PC-3 (cell line): ENCODE measurements around the gene SDK1. TPM values are rescaled to one million over a fixed set of nuclear protein-coding genes. Genes with fewer than 3 reads are reported as not detected.

Experiments used
- ATAC-seq: fragments of 200-7000 bp; cut with Tn5 transposase; 2 replicates; pipeline ENCODE4 v1.9.1; 2020; ENCODE audit warnings: mild to moderate bottlenecking, moderate library complexity
- BruUV-seq: library from RNA; stranded (reverse); fragments of 400-500 nt; replicated peaks from 2 replicates; lab custom pipeline; 2021; lab: Mats Ljungman, UMichigan
- CTCF ChIA-PET: fragments of 300-600 bp; sonication (Branson Sonifier 250); formaldehyde crosslinking; loops from one replicate; lab custom pipeline; 2022; ENCODE audit warnings: antibody characterized with exemption; lab: Charles Lee
- POLR2A ChIA-PET: fragments of 300-600 bp; sonication (Branson Sonifier 250); formaldehyde crosslinking; loops from one replicate; lab custom pipeline; 2022; ENCODE audit warnings: antibody characterized with exemption; ENCODE audit not compliant: unreplicated experiment; lab: Charles Lee
- DNase-seq: peaks from one replicate; pipeline ENCODE4 v3.0.0-alpha.2; 2015
- H2AFZ ChIP-seq: fragments of 300-600 bp; sonication (generic); 2 replicates; pipeline ENCODE4 v1.6.0; 2016; ENCODE audit warnings: antibody characterized with exemption, low read length
- H3F3A ChIP-seq: fragments of 300-600 bp; sonication (generic); one replicate; pipeline ENCODE4 v1.6.0; 2017; ENCODE audit warnings: antibody characterized with exemption, low read length, control low read depth, mild to moderate bottlenecking; ENCODE audit not compliant: unreplicated experiment
- H3K27ac ChIP-seq: fragments of 300-600 bp; sonication (generic); 2 replicates; pipeline ENCODE4 v1.5.1; 2016; ENCODE audit warnings: mild to moderate bottlenecking, low read length
- H3K27me3 ChIP-seq: fragments of 300-600 bp; sonication (generic); 2 replicates; pipeline ENCODE4 v1.6.1; 2016; ENCODE audit warnings: low read length, mixed read lengths
- H3K36me3 ChIP-seq: fragments of 300-600 bp; sonication (generic); 2 replicates; pipeline ENCODE4 v1.6.1; 2016; ENCODE audit warnings: low read depth, mixed run types, low read length, mixed read lengths
- H3K4me1 ChIP-seq: fragments of 300-600 bp; sonication (generic); 2 replicates; pipeline ENCODE4 v1.5.1; 2016; ENCODE audit warnings: low read length; ENCODE audit not compliant: insufficient read depth
- H3K4me2 ChIP-seq: fragments of 300-600 bp; sonication (generic); 2 replicates; pipeline ENCODE4 v1.6.0; 2016; ENCODE audit warnings: low read length
- H3K4me3 ChIP-seq: fragments of 300-600 bp; sonication (generic); 2 replicates; pipeline ENCODE4 v1.5.1; 2016; ENCODE audit warnings: mild to moderate bottlenecking, low read length, mixed read lengths
- H3K79me2 ChIP-seq: fragments of 300-600 bp; sonication (generic); 2 replicates; pipeline ENCODE4 v1.6.1; 2017; ENCODE audit warnings: low read length, mixed read lengths
- H3K9ac ChIP-seq: fragments of 300-600 bp; sonication (generic); 2 replicates; pipeline ENCODE4 v1.6.0; 2016; ENCODE audit warnings: mild to moderate bottlenecking, low read length
- H3K9me2 ChIP-seq: fragments of 300-600 bp; sonication (generic); replicated peaks from 2 replicates; pipeline ENCODE4 v1.6.1; 2016; ENCODE audit warnings: mixed run types, low read length, mixed read lengths
- H3K9me3 ChIP-seq: fragments of 300-600 bp; sonication (generic); 2 replicates; pipeline ENCODE4 v1.6.1; 2016; ENCODE audit warnings: low read length, mixed read lengths
- H4K20me1 ChIP-seq: fragments of 300-600 bp; sonication (generic); 2 replicates; pipeline ENCODE4 v1.6.1; 2016; ENCODE audit warnings: low read length, mixed read lengths
- CTCF ChIP-seq: fragments of 300-600 bp; sonication (generic); conservative IDR thresholded peaks from 2 replicates; pipeline ENCODE4 v1.5.1; 2017; ENCODE audit warnings: antibody characterized with exemption, low read depth, mild to moderate bottlenecking, low read length
- EZH2 ChIP-seq: fragments of 300-600 bp; sonication (generic); IDR thresholded peaks from one replicate; pipeline ENCODE4 v1.6.1; 2017; ENCODE audit warnings: antibody characterized with exemption, mild to moderate bottlenecking, low read length; ENCODE audit not compliant: unreplicated experiment
- EZH2phosphoT487 ChIP-seq: fragments of 300-600 bp; sonication (generic); IDR thresholded peaks from 2 replicates; pipeline ENCODE4 v1.6.1; 2018; ENCODE audit warnings: mild to moderate bottlenecking, antibody characterized with exemption, low read length, borderline replicate concordance
- intact Hi-C: fragments of 100-400 bp; cut with micrococcal nuclease; formaldehyde crosslinking; loops from 2 replicates; pipeline ENCODE4 v1.9.0; 2023
- total RNA-seq: library from RNA; depleted of rRNA; stranded (reverse); fragments of >200 nt; gene quantifications from 2 replicates; pipeline ENCODE4 v1.2.3, GENCODE V29; 2014

Gene SDK1
- total RNA-seq, 1 experiment from 2014 or later, result 2.8 TPM

- Histone ChIP-seq H4K20me1 (no peaks in the 10 kb centered on the region), H3K9ac (no peak overlapping the region), H3K9me3 (no peaks in the 10 kb centered on the region), H3K79me2 (no peaks in the 10 kb centered on the region), H3F3A (no peaks in the 10 kb centered on the region), H3K9me2 (no peaks in the 10 kb centered on the region), H3K27ac (no peak overlapping the region), H3K27me3 (no peaks in the 10 kb centered on the region), H3K4me1 (no peaks in the 10 kb centered on the region), H3K4me2 (no peak overlapping the region), H2AFZ (no peak overlapping the region), H3K4me3 (no peak overlapping the region), H3K36me3 (no peaks in the 10 kb centered on the region)
- ChIA-PET CTCF (no interaction called here), POLR2A (no interaction called here)
- DNase-seq, result no peak
- intact Hi-C loops, result no loop called here
- no peak for ATAC-seq
- no peak for TF ChIP-seq EZH2
- TF ChIP-seq CTCF, result no peak
- TF ChIP-seq EZH2phosphoT487, result no peak
- no TSS peak for BruUV-seq
These were observed 594.5 kb downstream of the SDK1 start for GRCh38 chr7:3895341-3896116.

GRCh38 chr7:3896169-3896765 is 595.2 kb downstream of the SDK1 start:
- Histone ChIP-seq H3K4me3 (no peak overlapping the region), H3K27me3 (no peaks in the 10 kb centered on the region), H3K4me2 (no peak overlapping the region), H3K4me1 (no peaks in the 10 kb centered on the region), H3K9ac (no peak overlapping the region), H3K36me3 (no peaks in the 10 kb centered on the region), H3K9me3 (no peaks in the 10 kb centered on the region), H2AFZ (no peak overlapping the region), H3K79me2 (no peaks in the 10 kb centered on the region), H3K27ac (no peak overlapping the region), H4K20me1 (no peaks in the 10 kb centered on the region), H3K9me2 (no peaks in the 10 kb centered on the region), H3F3A (no peaks in the 10 kb centered on the region)
- intact Hi-C loops, result no loop called here
- ATAC-seq (no peak), DNase-seq (no peak)
- ChIA-PET CTCF (no interaction called here), POLR2A (no interaction called here)
- TF ChIP-seq CTCF, result no peak
- no peak for TF ChIP-seq EZH2
- no peak for TF ChIP-seq EZH2phosphoT487
- BruUV-seq, result no TSS peak
